GM12892 (cell line): ENCODE data around the gene SLC44A4. TPM values are rescaled to one million over a fixed set of nuclear protein-coding genes. Genes with fewer than 3 reads are reported as not detected.
A peak's percentile ranks its signal among the peaks of the same experiment; 100 is the strongest.

ENCODE experiments used
- DNase-seq: peaks from one replicate; pipeline ENCODE4 v3.0.0; 2011; ENCODE audit not compliant: insufficient read length
- FAIRE-seq: peaks from 2 replicates; lab custom pipeline; 2011; peaks lifted over from hg19 to GRCh38; lab: Jason Lieb, UNC
- POLR2A ChIP-seq: IDR thresholded peaks from 2 replicates; pipeline ENCODE4 v1.6.1; 2011; ENCODE audit warnings: low read depth, low read length, control low read depth
- POLR2AphosphoS5 ChIP-seq: IDR thresholded peaks from 2 replicates; pipeline ENCODE4 v1.6.1; 2011; ENCODE audit warnings: low read depth, low read length, control low read depth
- TAF1 ChIP-seq: IDR thresholded peaks from 2 replicates; pipeline ENCODE4 v1.6.1; 2011; ENCODE audit warnings: low read depth, mild to moderate bottlenecking, control low read depth, low read length, borderline replicate concordance
- polyA plus RNA-seq: library from polyadenylated mRNA; unstranded; fragments of >200 nt; gene quantifications from one replicate; pipeline ENCODE4 v1.2.1, GENCODE V29; 2012; ENCODE audit warnings: missing spikeins, inconsistent platforms; ENCODE audit not compliant: missing spikeins

SLC44A4 gene
- not detected for polyA plus RNA-seq

- DNase-seq (no peak), FAIRE-seq (no peak)
- TF ChIP-seq TAF1 (no peak), POLR2A (no peak), POLR2AphosphoS5 (no peak)
These were observed at the start of gene SLC44A4 for GRCh38 chr6:31878726-31879125. Gene SLC44A4, minus strand, starts transcription at chr6:31878997. Its CDS starts 17 bp downstream, at chr6:31878980.

GRCh38 chr6:31928672-31928939 lies 49.8 kb upstream of the SLC44A4 start:
- DNase-seq (no peak), FAIRE-seq (no peak)
- no peak for TF ChIP-seq POLR2AphosphoS5
- no peak for TF ChIP-seq POLR2A
- TF ChIP-seq TAF1, result no peak

- FAIRE-seq (no peak), DNase-seq (no peak)
- TF ChIP-seq POLR2AphosphoS5 (no peak), POLR2A (no peak), TAF1 (no peak)
These were observed 49.3 kb upstream of the SLC44A4 start for GRCh38 chr6:31927863-31928671.

- TF ChIP-seq TAF1 (no peak), POLR2AphosphoS5 (no peak), POLR2A (no peak)
- FAIRE-seq, result no peak
- no peak for DNase-seq
These were observed 48.6 kb upstream of the SLC44A4 start, which contains the start of gene C2 for GRCh38 chr6:31927242-31927862. Gene C2, plus strand, starts transcription at chr6:31927717. Its CDS starts 36 bp downstream, at chr6:31927753.

GRCh38 chr6:31922942-31923341 lies 44.1 kb upstream of the SLC44A4 start:
- no peak for DNase-seq
- peak; percentile 58 for FAIRE-seq
- TF ChIP-seq TAF1 (no peak), POLR2AphosphoS5 (no peak), POLR2A (no peak)

GRCh38 chr6:31920811-31921210 lies 42.0 kb upstream of the SLC44A4 start:
- no peak for FAIRE-seq
- no peak for DNase-seq

GRCh38 chr6:31919624-31920303 lies 41.0 kb upstream of the SLC44A4 start:
- DNase-seq, result no peak
- no peak for FAIRE-seq
- TF ChIP-seq TAF1, result no peak
- TF ChIP-seq POLR2AphosphoS5, result no peak

More at GRCh38 chr6:31920811-31921210, 42.0 kb upstream of the SLC44A4 start:
- TF ChIP-seq POLR2AphosphoS5, result no peak
- TF ChIP-seq TAF1, result no peak
- TF ChIP-seq POLR2A, result no peak

GRCh38 chr6:31918069-31918720 lies 39.4 kb upstream of the SLC44A4 start:
- TF ChIP-seq POLR2AphosphoS5, result no peak
- no peak for TF ChIP-seq POLR2A
- no peak for TF ChIP-seq TAF1
- FAIRE-seq (no peak), DNase-seq (no peak)

GRCh38 chr6:31915756-31916155 lies 37.0 kb upstream of the SLC44A4 start:
- FAIRE-seq (no peak), DNase-seq (no peak)
- TF ChIP-seq POLR2A (no peak), TAF1 (no peak), POLR2AphosphoS5 (no peak)

GRCh38 chr6:31915351-31915750 lies 36.6 kb upstream of the SLC44A4 start:
- no peak for DNase-seq
- FAIRE-seq, result no peak
- TF ChIP-seq POLR2AphosphoS5 (no peak), TAF1 (no peak), POLR2A (no peak)
